Memory B cell (primary cell): ENCODE results near the gene SRC.
"Not testable (repeated sequence)": the region's sequence is repeated elsewhere in the genome, so short reads cannot be mapped to it uniquely, and the experiment has no call there.

Experiments used
- ATAC-seq: fragments of 150-1000 bp; cut with Tn5 transposase; 2 replicates; pipeline ENCODE4 v1.10.0; 2021; ENCODE audit warnings: low read depth, mild to moderate bottlenecking, moderate library complexity
- DNase-seq, 2 donors: peaks; one replicate each; pipeline ENCODE4 v3.0.0; 2022; ENCODE audit warnings: low spot score in 2 of 2
- H3K27ac Mint-ChIP-seq: one replicate; pipeline ENCODE4 v1.8.0; 2022; ENCODE audit warnings: mild to moderate bottlenecking, moderate library complexity, mixed read lengths
- H3K27me3 Mint-ChIP-seq: one replicate; pipeline ENCODE4 v1.8.0; 2022; ENCODE audit warnings: mixed read lengths
- H3K36me3 Mint-ChIP-seq: one replicate; pipeline ENCODE4 v1.8.0; 2022; ENCODE audit warnings: mild to moderate bottlenecking, mixed read lengths
- H3K4me1 Mint-ChIP-seq: one replicate; pipeline ENCODE4 v1.8.0; 2022; ENCODE audit warnings: mixed read lengths
- H3K4me3 Mint-ChIP-seq: one replicate; pipeline ENCODE4 v1.8.0; 2022; ENCODE audit warnings: mild to moderate bottlenecking, moderate library complexity, mixed read lengths
- H3K9me3 Mint-ChIP-seq: one replicate; pipeline ENCODE4 v1.8.0; 2022; ENCODE audit warnings: mixed read lengths

The SRC gene

GRCh38 chr20:37336369-37337207 is 9.4 kb upstream of the SRC start:
- Mint-ChIP-seq H3K27ac (peak overlapping the region; percentile 90), H3K4me1 (peaks cover 25% of the 10 kb centered on the region), H3K36me3 (no peaks in the 10 kb centered on the region), H3K4me3 (peak overlapping the region; percentile 74), H3K27me3 (no peaks in the 10 kb centered on the region), H3K9me3 (no peaks in the 10 kb centered on the region)
- peak in 1 of 2 donors; percentile 45 for DNase-seq
- peak; percentile 85 for ATAC-seq

- no peaks in the 10 kb centered on the region for H3K27me3 Mint-ChIP-seq
- H3K4me1 Mint-ChIP-seq = peaks cover 25% of the 10 kb centered on the region
- peak overlapping the region; percentile 7 for H3K4me3 Mint-ChIP-seq
- no peaks in the 10 kb centered on the region for H3K9me3 Mint-ChIP-seq
- no peak for ATAC-seq
- no peaks in the 10 kb centered on the region for H3K36me3 Mint-ChIP-seq
- no peak for DNase-seq
- H3K27ac Mint-ChIP-seq = peak overlapping the region; percentile 76
These were observed 8.5 kb upstream of the SRC start for GRCh38 chr20:37337208-37337991.

- H3K27me3 Mint-ChIP-seq, H3K27ac Mint-ChIP-seq, H3K4me3 Mint-ChIP-seq, ATAC-seq, H3K36me3 Mint-ChIP-seq, H3K9me3 Mint-ChIP-seq, DNase-seq: not testable (repeated sequence)
- H3K4me1 Mint-ChIP-seq = peaks cover 23% of the 10 kb centered on the region
These were observed 7.6 kb upstream of the SRC start for GRCh38 chr20:37338380-37338779.

GRCh38 chr20:37339208-37339607 is 6.7 kb upstream of the SRC start:
- no peak for ATAC-seq

GRCh38 chr20:37339764-37340109 is 6.2 kb upstream of the SRC start:
- not testable (repeated sequence) for ATAC-seq
- peaks cover 20% of the 10 kb centered on the region for H3K4me1 Mint-ChIP-seq

More at GRCh38 chr20:37339208-37339607, 6.7 kb upstream of the SRC start:
- Mint-ChIP-seq H3K36me3 (no peaks in the 10 kb centered on the region), H3K27ac (no peak overlapping the region), H3K4me1 (peaks cover 20% of the 10 kb centered on the region), H3K4me3 (no peak overlapping the region), H3K9me3 (no peaks in the 10 kb centered on the region), H3K27me3 (no peaks in the 10 kb centered on the region)
- no peak for DNase-seq

GRCh38 chr20:37340998-37341397 is 4.9 kb upstream of the SRC start:
- Mint-ChIP-seq H3K9me3 (no peaks in the 10 kb centered on the region), H3K4me1 (peaks cover 18% of the 10 kb centered on the region), H3K27ac (no peak overlapping the region), H3K4me3 (no peak overlapping the region), H3K27me3 (no peaks in the 10 kb centered on the region), H3K36me3 (no peaks in the 10 kb centered on the region)
- DNase-seq (no peak), ATAC-seq (no peak)

More at GRCh38 chr20:37339764-37340109, 6.2 kb upstream of the SRC start:
- not testable (repeated sequence) for H3K27ac Mint-ChIP-seq, H3K27me3 Mint-ChIP-seq, H3K9me3 Mint-ChIP-seq, H3K4me3 Mint-ChIP-seq, H3K36me3 Mint-ChIP-seq, DNase-seq

GRCh38 chr20:37341632-37342031 is 4.3 kb upstream of the SRC start:
- Mint-ChIP-seq H3K27me3 (no peaks in the 10 kb centered on the region), H3K4me3 (no peak overlapping the region), H3K36me3 (no peaks in the 10 kb centered on the region), H3K27ac (peak overlapping the region; percentile 61), H3K9me3 (no peaks in the 10 kb centered on the region), H3K4me1 (peaks cover 14% of the 10 kb centered on the region)
- ATAC-seq = no peak
- no peak for DNase-seq

GRCh38 chr20:37342231-37343177 is 3.4 kb upstream of the SRC start:
- DNase-seq (no peak), ATAC-seq (no peak)
- Mint-ChIP-seq H3K9me3 (no peaks in the 10 kb centered on the region), H3K27ac (peak overlapping the region; percentile 61), H3K4me3 (no peak overlapping the region), H3K4me1 (peaks cover 7% of the 10 kb centered on the region), H3K27me3 (no peaks in the 10 kb centered on the region), H3K36me3 (no peaks in the 10 kb centered on the region)

GRCh38 chr20:37343212-37343993 is 2.5 kb upstream of the SRC start:
- no peaks in the 10 kb centered on the region for H3K36me3 Mint-ChIP-seq
- peaks cover 9% of the 10 kb centered on the region for H3K4me1 Mint-ChIP-seq
- H3K27me3 Mint-ChIP-seq = no peaks in the 10 kb centered on the region
- no peaks in the 10 kb centered on the region for H3K9me3 Mint-ChIP-seq
- DNase-seq (no peak), ATAC-seq (no peak)
- no peak overlapping the region for H3K27ac Mint-ChIP-seq
- no peak overlapping the region for H3K4me3 Mint-ChIP-seq

GRCh38 chr20:37343994-37344355 is 2.0 kb upstream of the SRC start:
- no peaks in the 10 kb centered on the region for H3K27me3 Mint-ChIP-seq
- DNase-seq (no peak), ATAC-seq (no peak)
- peaks cover 9% of the 10 kb centered on the region for H3K4me1 Mint-ChIP-seq
- no peak overlapping the region for H3K4me3 Mint-ChIP-seq
- no peaks in the 10 kb centered on the region for H3K36me3 Mint-ChIP-seq
- no peak overlapping the region for H3K27ac Mint-ChIP-seq
- no peaks in the 10 kb centered on the region for H3K9me3 Mint-ChIP-seq

- no peaks in the 10 kb centered on the region for H3K36me3 Mint-ChIP-seq
- no peaks in the 10 kb centered on the region for H3K9me3 Mint-ChIP-seq
- H3K4me1 Mint-ChIP-seq = peaks cover 9% of the 10 kb centered on the region
- no peaks in the 10 kb centered on the region for H3K27me3 Mint-ChIP-seq
- peak overlapping the region; percentile 84 for H3K27ac Mint-ChIP-seq
- H3K4me3 Mint-ChIP-seq = peak overlapping the region; percentile 87
- no peak for ATAC-seq
- no peak for DNase-seq
These were observed 1.2 kb upstream of the SRC start for GRCh38 chr20:37344506-37345338.

- Mint-ChIP-seq H3K9me3 (no peaks in the 10 kb centered on the region), H3K4me3 (no peak overlapping the region), H3K27ac (no peak overlapping the region), H3K4me1 (peaks cover 9% of the 10 kb centered on the region), H3K36me3 (peaks cover 4% of the 10 kb centered on the region), H3K27me3 (no peaks in the 10 kb centered on the region)
- no peak for DNase-seq
- peak; percentile 32 for ATAC-seq
These were observed 245 bp downstream of the SRC start for GRCh38 chr20:37346236-37346534.
